Psoas muscle (tissue), 8 donors: Measurements from ENCODE around the gene RBM22. TPM values are rescaled to one million over a fixed set of nuclear protein-coding genes. Genes with fewer than 3 reads are reported as not detected.

Source experiments
- ATAC-seq, 4 donors: fragments of 200-7000 bp; cut with Tn5 transposase; one replicate each; pipeline ENCODE4 v1.9.1; 2020; ENCODE audit warnings: moderate library complexity in 3 of 4, mild to moderate bottlenecking in 2 of 4
- DNase-seq, 2 donors: peaks; one replicate each; pipeline ENCODE4 v3.0.0-alpha.2; 2020
- H3K27ac ChIP-seq: fragments of 200-600 bp; one replicate; pipeline ENCODE4 v1.8.0; 2022
- H3K27me3 ChIP-seq, 3 donors: fragments of 200-600 bp in 1 of 3; one replicate each; pipeline versions ENCODE4 v1.6.1 to v1.8.0; 2013 to 2022; ENCODE audit warnings: low read length in 2 of 3, mild to moderate bottlenecking in 2 of 3, moderate library complexity in 1 of 3; ENCODE audit not compliant: insufficient read depth in 3 of 3
- H3K36me3 ChIP-seq, 2 donors: fragments of 200-600 bp in 1 of 2; one replicate each; pipeline versions ENCODE4 v1.6.1 to v1.8.0; 2013 to 2022; ENCODE audit warnings: low read depth in 1 of 2, mild to moderate bottlenecking in 1 of 2, moderate library complexity in 1 of 2; ENCODE audit not compliant: insufficient read depth in 1 of 2
- H3K4me1 ChIP-seq: fragments of 200-600 bp; one replicate; pipeline ENCODE4 v1.8.0; 2022
- H3K4me3 ChIP-seq: fragments of 200-600 bp; one replicate; pipeline ENCODE4 v1.8.0; 2022; ENCODE audit warnings: mild to moderate bottlenecking
- H3K9me3 ChIP-seq: fragments of 200-600 bp; one replicate; pipeline ENCODE4 v1.8.0; 2022
- WGBS, 3 donors: extraction: QIAGEN DNeasy Blood & Tissue Kit; methylation state at CpG; one replicate each; pipeline versions ENCODE4 v1.1.6 to v1.1.7; 2013; 5-methylcytosine and 5-hydroxymethylcytosine counted together
- intact Hi-C, 2 donors: fragments of 100-400 bp; cut with DNase I; formaldehyde crosslinking; loops; one replicate each; pipeline versions ENCODE4 v1.11.0 to v1.14.2; 2022
- polyA plus RNA-seq, 3 donors: library from polyadenylated mRNA; stranded (reverse); fragments of 200-250 nt; gene quantifications; one replicate each; pipeline ENCODE4 v1.2.3, GENCODE V29; 2013
- total RNA-seq, 4 donors: library from RNA; stranded (reverse); fragmentation: NEBNext Ultra II Directional in 2 of 4; extraction: Animal tissue kit (Norgen Biotek cat#: 25700) in 2 of 4; gene quantifications; one replicate each; pipeline versions ENCODE4 v1.2.1 to v1.2.4, GENCODE V29; 2021 to 2023
- TF ChIP-seq, protein P1 (sequence below): fragments of 200-600 bp; IDR thresholded peaks from one replicate; pipeline ENCODE4 v1.8.0; 2022; ENCODE audit warnings: antibody characterized with exemption
- donor health status: healthy with polysubstance abuse.
- donor health status: DM: no; HTN: no; CAD: no; lungs with moderate emphysema.
- donor health status: Bipolar disorder and iron deficiency.
- donor health status: healthy.
- donor health status: DM: yes; HTN: yes; CAD: no.
- donor health status: DM: no; HTN: no; CAD: no.
- donor health status: DM: no; HTN: no; CAD: no.
- donor health status: DM: yes; HTN: yes; CAD: no.

The RBM22 gene
- total and polyA plus RNA-seq, 7 donors, result 17.2 to 29.9 (median 26.0) TPM

GRCh38 chr5:150694612-150695011 lies 6.2 kb downstream of the RBM22 start:
- ATAC-seq (no peak), DNase-seq (no peak)
- WGBS, 3 donors, result 94 to 96% (median 95%) methylated on average over 3 of the region's 3 CpGs
- no peak overlapping the region for H3K4me3 ChIP-seq
- no peaks in the 10 kb centered on the region for H3K9me3 ChIP-seq
- TF ChIP-seq, protein P1, sequence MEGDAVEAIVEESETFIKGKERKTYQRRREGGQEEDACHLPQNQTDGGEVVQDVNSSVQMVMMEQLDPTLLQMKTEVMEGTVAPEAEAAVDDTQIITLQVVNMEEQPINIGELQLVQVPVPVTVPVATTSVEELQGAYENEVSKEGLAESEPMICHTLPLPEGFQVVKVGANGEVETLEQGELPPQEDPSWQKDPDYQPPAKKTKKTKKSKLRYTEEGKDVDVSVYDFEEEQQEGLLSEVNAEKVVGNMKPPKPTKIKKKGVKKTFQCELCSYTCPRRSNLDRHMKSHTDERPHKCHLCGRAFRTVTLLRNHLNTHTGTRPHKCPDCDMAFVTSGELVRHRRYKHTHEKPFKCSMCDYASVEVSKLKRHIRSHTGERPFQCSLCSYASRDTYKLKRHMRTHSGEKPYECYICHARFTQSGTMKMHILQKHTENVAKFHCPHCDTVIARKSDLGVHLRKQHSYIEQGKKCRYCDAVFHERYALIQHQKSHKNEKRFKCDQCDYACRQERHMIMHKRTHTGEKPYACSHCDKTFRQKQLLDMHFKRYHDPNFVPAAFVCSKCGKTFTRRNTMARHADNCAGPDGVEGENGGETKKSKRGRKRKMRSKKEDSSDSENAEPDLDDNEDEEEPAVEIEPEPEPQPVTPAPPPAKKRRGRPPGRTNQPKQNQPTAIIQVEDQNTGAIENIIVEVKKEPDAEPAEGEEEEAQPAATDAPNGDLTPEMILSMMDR, result no peak
- H3K27me3 ChIP-seq, result no peaks in the 10 kb centered on the region
- intact Hi-C loops, result no loop called here
- peaks cover 44 to 99% of the 10 kb centered on the region in 2 donors for H3K36me3 ChIP-seq
- peaks cover 14% of the 10 kb centered on the region for H3K4me1 ChIP-seq
- no peak overlapping the region for H3K27ac ChIP-seq

DNA sequence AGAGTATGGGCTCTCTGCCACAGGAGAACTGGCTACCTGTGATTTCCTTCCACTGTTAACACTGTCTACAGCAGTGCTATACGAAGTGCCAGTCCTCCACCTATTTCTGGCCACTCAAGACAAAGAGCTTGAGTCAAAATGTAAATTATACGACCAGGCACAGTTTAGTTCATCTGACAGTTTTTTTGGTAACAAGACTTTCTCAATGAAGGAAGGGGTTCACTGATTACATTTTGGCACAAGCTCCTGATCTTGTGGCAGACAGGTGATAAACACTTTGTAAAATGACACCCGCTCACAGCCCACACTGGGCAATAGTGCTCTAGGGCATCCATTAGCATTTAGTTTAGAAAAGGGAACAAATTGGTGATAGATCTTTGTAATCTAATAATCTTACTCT lies 8.6 kb downstream of the RBM22 start:
- peaks cover 40 to 97% of the 10 kb centered on the region in 2 donors for H3K36me3 ChIP-seq
- no peak overlapping the region for H3K4me3 ChIP-seq
- peaks cover 9% of the 10 kb centered on the region for H3K4me1 ChIP-seq
- DNase-seq (no peak), ATAC-seq (peak in 1 of 4 donors; percentile 48)
- no peaks in the 10 kb centered on the region for H3K9me3 ChIP-seq
- intact Hi-C loops, result no loop called here
- H3K27ac ChIP-seq, result peak overlapping the region; percentile 32
- TF ChIP-seq, protein P1, result no peak
- H3K27me3 ChIP-seq, result no peaks in the 10 kb centered on the region
- WGBS, 3 donors, result 43 to 63% (median 47%) methylated on average over 3 of the region's 3 CpGs

- Histone ChIP-seq H3K36me3 (peaks cover 32 to 97% of the 10 kb centered on the region in 2 donors), H3K9me3 (no peaks in the 10 kb centered on the region), H3K27ac (no peak overlapping the region), H3K4me3 (no peak overlapping the region), H3K4me1 (peaks cover 9% of the 10 kb centered on the region), H3K27me3 (no peaks in the 10 kb centered on the region)
- intact Hi-C loops, result no loop called here
- DNase-seq (no peak), ATAC-seq (no peak)
- TF ChIP-seq, protein P1, result no peak
- 56 to 74% (median 57%) methylated on average over 6 of the region's 6 CpGs for WGBS, 3 donors
Observed at GRCh38 chr5:150690760-150691159, 10.1 kb downstream of the RBM22 start.

DNA sequence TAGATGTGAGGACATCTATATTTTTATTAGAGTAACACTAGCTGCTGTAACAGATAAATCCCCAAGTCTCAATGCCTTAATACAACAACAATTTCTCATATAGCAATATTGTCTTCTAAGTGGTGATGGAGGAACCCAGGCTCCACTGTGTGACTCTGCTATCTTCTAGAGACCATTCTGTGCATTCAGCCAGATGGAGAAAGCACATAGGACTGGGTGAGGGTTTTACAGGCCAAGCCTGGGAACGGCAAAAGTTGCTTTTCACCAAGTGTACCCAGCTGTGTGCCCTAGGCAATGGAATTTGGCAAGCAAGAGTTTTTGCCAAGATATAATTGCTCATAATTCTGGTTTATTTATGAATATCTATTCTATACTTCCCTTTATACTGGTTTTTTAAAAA lies 11.7 kb downstream of the RBM22 start:
- WGBS, 3 donors, result 21 to 48% (median 46%) methylated on average over 1 of the region's 1 CpG
- TF ChIP-seq, protein P1, result no peak

GRCh38 chr5:150676578-150676977 lies 24.3 kb downstream of the RBM22 start:
- 92 to 95% (median 94%) methylated on average over 9 of the region's 9 CpGs for WGBS, 3 donors
- H3K27ac ChIP-seq, result peak overlapping the region; percentile 92

More for the DNA sequence above, 11.7 kb downstream of the RBM22 start:
- Histone ChIP-seq H3K27ac (no peak overlapping the region), H3K4me1 (peaks cover 9% of the 10 kb centered on the region), H3K27me3 (no peaks in the 10 kb centered on the region), H3K9me3 (no peaks in the 10 kb centered on the region), H3K36me3 (peaks cover 21 to 94% of the 10 kb centered on the region in 2 donors), H3K4me3 (no peak overlapping the region)
- intact Hi-C loops, result loop anchor here in 1 of 2 donors (5.0 kb wide), 1 partner anchor 33 kb away; no protein-coding TSS in a partner anchor
- no peak for DNase-seq
- no peak for ATAC-seq

More at GRCh38 chr5:150676578-150676977, 24.3 kb downstream of the RBM22 start:
- no peaks in the 10 kb centered on the region for H3K9me3 ChIP-seq
- peaks cover 0 to 29% of the 10 kb centered on the region in 2 donors for H3K36me3 ChIP-seq
- no peak overlapping the region for H3K4me3 ChIP-seq
- peaks cover 36% of the 10 kb centered on the region for H3K4me1 ChIP-seq
- no peak for DNase-seq
- intact Hi-C loops, result no loop called here
- H3K27me3 ChIP-seq, result no peaks in the 10 kb centered on the region
- no peak for ATAC-seq
- TF ChIP-seq, protein P1, result no peak
